ENCODE data around the gene SAXO1. TPM values are rescaled to one million over a fixed set of nuclear protein-coding genes. Genes with fewer than 3 reads are reported as not detected.
"Not testable (repeated sequence)": the region's sequence is repeated elsewhere in the genome, so short reads cannot be mapped to it uniquely, and the experiment has no call there.

The SAXO1 gene
- total RNA-seq, 5 donors from 2014 or later (not counting 1 experiment from before 2014, with no cell fraction given), result 0.19 to 0.79 (median 0.41) TPM; not detected in 1

DNA sequence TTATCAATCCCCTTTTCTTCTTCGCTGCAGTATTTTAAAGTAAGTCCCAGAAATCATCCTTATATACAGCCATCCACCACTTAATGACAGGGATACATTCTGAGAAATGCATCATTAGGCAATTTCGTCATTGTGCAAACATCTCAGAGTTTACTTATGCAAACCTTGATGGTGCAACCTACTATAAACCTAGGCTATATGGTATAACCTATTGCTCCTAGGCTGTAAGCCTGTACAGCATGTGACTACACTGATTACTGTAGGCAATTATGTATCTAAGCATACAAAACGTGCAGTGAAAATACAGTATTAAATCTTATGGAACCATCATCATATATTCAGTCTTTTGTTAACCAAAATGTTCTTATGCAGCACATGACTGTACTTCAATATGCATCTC, 36.8 kb downstream of the SAXO1 start:
- H3K9me3 ChIP-seq, result no peaks in the 10 kb centered on the region
- Mint-ChIP-seq H3K9me3 (peaks cover 0 to 10% (median 4%) of the 10 kb centered on the region in 3 donors), H3K36me3 (peaks cover 4% of the 10 kb centered on the region), H3K4me3 (no peak overlapping the region), H3K4me1 (no peaks in the 10 kb centered on the region), H3K27ac (no peak overlapping the region), H3K27me3 (peaks cover 0 to 12% of the 10 kb centered on the region in 2 donors)
- 100% methylated on average over 1 of the region's 3 CpGs for WGBS (ENCODE audit: insufficient coverage)
- ATAC-seq (replicated peaks in 1 of 4) (no peak), DNase-seq (no peak)
- peaks cover 0 to 14% of the 10 kb centered on the region in 2 experiments for H3K27me3 ChIP-seq (replicated peaks in 1 of 2; ENCODE audit: control insufficient read depth in 2 of 2, extremely low read depth in 1 of 2, insufficient read depth in 2 of 2, low read length in 1 of 2)
- H3K27ac ChIP-seq (ENCODE audit: low read length), result no peak overlapping the region
- no peaks in the 10 kb centered on the region for H3K36me3 ChIP-seq (ENCODE audit: control insufficient read depth in 2 of 2, extremely low read depth in 1 of 2, insufficient read depth in 1 of 2, low read length in 1 of 2)
- ChIA-PET CTCF (no interaction called here), POLR2A (no interaction called here)
- H3K4me1 ChIP-seq (ENCODE audit: control insufficient read depth in 1 of 2, extremely low read depth in 1 of 2, insufficient read depth in 2 of 2, low read length in 2 of 2), result no peaks in the 10 kb centered on the region
- H3K4me3 ChIP-seq (ENCODE audit: control insufficient read depth in 1 of 2, extremely low read depth in 1 of 2, low read length in 1 of 2), result no peak overlapping the region

DNA sequence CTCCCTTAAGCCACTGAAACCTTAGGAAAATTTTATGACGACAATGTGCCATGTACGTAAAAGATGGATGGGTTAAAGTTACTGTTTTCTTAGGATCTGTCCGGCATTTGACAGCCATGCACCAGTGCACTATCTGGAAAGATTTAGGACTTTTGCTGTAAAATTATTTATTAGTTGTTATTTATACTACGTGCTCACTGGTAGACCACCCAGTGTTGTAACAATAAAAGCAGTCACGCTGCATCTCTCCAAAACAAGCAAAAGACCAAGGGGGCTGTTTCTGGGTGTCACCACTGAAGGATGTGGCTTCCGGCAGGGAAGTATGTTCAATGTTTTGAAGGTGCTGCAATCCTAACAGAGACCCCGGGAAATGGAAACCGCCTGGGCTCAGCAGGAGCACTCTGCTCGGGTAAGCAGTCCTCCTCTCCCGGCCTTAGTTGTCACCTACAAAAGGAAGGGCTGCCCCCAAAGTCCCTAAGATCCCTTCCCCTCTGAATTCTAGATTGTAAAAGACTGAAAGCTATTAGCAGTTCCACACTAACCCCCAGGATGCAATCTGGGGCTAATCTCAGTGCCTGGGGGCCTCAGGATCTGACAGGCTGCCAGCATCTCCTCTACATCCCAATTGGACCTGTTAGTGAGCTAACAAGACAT, 38.6 kb downstream of the SAXO1 start:
- no peaks in the 10 kb centered on the region for H3K4me1 ChIP-seq (ENCODE audit: control insufficient read depth in 1 of 2, extremely low read depth in 1 of 2, insufficient read depth in 2 of 2, low read length in 2 of 2)
- DNase-seq (no peak), ATAC-seq (replicated peaks in 1 of 4) (no peak)
- no peak overlapping the region for H3K27ac Mint-ChIP-seq
- H3K4me3 Mint-ChIP-seq, result no peak overlapping the region
- H3K27me3 ChIP-seq (replicated peaks in 1 of 2; ENCODE audit: control insufficient read depth in 2 of 2, extremely low read depth in 1 of 2, insufficient read depth in 2 of 2, low read length in 1 of 2), result peaks cover 0 to 6% of the 10 kb centered on the region in 2 experiments
- H3K9me3 ChIP-seq, result no peaks in the 10 kb centered on the region
- no peak overlapping the region for H3K27ac ChIP-seq (ENCODE audit: low read length)
- H3K4me1 Mint-ChIP-seq, result no peaks in the 10 kb centered on the region
- H3K27me3 Mint-ChIP-seq, result peaks cover 0 to 7% of the 10 kb centered on the region in 2 donors
- H3K9me3 Mint-ChIP-seq, result peaks cover 0 to 10% (median 4%) of the 10 kb centered on the region in 3 donors
- no peaks in the 10 kb centered on the region for H3K36me3 ChIP-seq (ENCODE audit: control insufficient read depth in 2 of 2, extremely low read depth in 1 of 2, insufficient read depth in 1 of 2, low read length in 1 of 2)
- ChIA-PET POLR2A (no interaction called here), CTCF (no interaction called here)
- H3K36me3 Mint-ChIP-seq, result no peaks in the 10 kb centered on the region
- 82% methylated on average over 5 of the region's 10 CpGs for WGBS (ENCODE audit: insufficient coverage)
- no peak overlapping the region for H3K4me3 ChIP-seq (ENCODE audit: control insufficient read depth in 1 of 2, extremely low read depth in 1 of 2, low read length in 1 of 2)

DNA sequence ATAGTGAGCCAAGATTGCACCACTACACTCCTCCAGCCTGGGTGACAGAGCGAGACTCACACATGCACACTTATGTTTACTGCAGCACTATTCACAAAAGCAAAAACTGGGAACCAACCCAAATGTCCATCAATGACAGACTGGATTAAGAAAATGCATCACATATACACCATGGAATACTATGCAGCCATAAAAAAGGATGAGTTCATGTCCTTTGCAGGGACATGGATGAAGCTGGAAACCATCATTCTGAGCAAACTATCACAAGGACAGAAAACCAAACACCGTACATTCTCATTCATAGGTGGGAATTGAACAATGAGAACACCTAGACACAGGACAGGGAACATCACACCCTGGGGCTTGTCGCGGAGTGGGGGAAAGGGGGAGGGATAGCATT, 41.8 kb downstream of the SAXO1 start:
- H3K27ac ChIP-seq (ENCODE audit: low read length); H3K36me3 Mint-ChIP-seq; DNase-seq; H3K27me3 ChIP-seq (replicated peaks in 1 of 2; ENCODE audit: control insufficient read depth in 2 of 2, extremely low read depth in 1 of 2, insufficient read depth in 2 of 2, low read length in 1 of 2); H3K9me3 ChIP-seq; H3K4me3 ChIP-seq (ENCODE audit: control insufficient read depth in 1 of 2, extremely low read depth in 1 of 2, low read length in 1 of 2); H3K27me3 Mint-ChIP-seq; H3K27ac Mint-ChIP-seq; H3K9me3 Mint-ChIP-seq; CTCF ChIA-PET; POLR2A ChIA-PET; ATAC-seq (replicated peaks in 1 of 4); H3K4me3 Mint-ChIP-seq; H3K36me3 ChIP-seq (ENCODE audit: control insufficient read depth in 2 of 2, extremely low read depth in 1 of 2, insufficient read depth in 1 of 2, low read length in 1 of 2); H3K4me1 ChIP-seq (ENCODE audit: control insufficient read depth in 1 of 2, extremely low read depth in 1 of 2, insufficient read depth in 2 of 2, low read length in 2 of 2); H3K4me1 Mint-ChIP-seq: not testable (repeated sequence)
- WGBS (ENCODE audit: insufficient coverage), result 100% methylated on average over 1 of the region's 4 CpGs

DNA sequence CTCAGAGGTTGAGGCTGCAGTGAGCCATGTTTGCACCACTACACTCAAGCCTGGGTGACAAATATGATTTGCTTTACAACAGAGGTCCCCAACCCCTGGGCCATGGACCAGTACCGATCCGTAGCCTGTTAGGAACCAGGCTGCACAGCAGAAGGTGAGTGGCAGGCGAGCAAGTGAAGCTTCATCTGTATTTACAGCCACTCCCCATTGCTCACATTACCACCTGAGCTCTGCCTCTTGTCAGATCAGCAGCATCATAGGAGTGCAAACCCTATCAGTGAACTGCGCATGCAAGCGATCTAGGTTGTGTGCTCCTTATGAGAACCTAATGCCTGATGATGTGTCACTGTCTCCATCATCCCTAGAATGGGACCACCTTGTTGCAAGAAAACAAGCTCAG, 42.5 kb downstream of the SAXO1 start:
- 96% methylated on average over 3 of the region's 5 CpGs for WGBS (ENCODE audit: insufficient coverage)
- H3K36me3 Mint-ChIP-seq, result no peaks in the 10 kb centered on the region
- no peak for ATAC-seq (replicated peaks in 1 of 4)

DNA sequence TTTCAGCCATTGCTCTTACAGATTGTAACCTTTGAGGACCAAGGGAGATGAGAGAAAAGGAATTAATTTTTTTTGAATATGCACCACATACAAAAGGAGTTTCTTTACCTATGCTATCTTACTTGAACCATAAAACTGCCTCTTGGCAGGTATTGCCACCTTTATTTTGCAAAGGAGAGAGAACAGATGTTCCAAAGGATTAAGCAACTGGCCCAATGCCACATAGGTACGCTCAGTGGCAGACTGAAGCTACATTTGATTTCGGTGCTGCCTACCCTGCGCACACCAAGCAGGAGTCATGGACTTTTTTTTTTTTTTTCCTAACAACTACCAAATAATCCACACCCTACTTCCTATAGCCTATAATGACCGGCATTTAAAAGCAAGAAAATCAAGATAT, 43.1 kb downstream of the SAXO1 start:
- no peaks in the 10 kb centered on the region for H3K9me3 Mint-ChIP-seq
- H3K27ac Mint-ChIP-seq, result no peak overlapping the region
- 95% methylated on average over 4 of the region's 4 CpGs for WGBS (ENCODE audit: insufficient coverage)
- ChIA-PET CTCF (no interaction called here), POLR2A (no interaction called here)
- H3K4me1 Mint-ChIP-seq, result peaks cover 0 to under 1% (median 0%) of the 10 kb centered on the region in 3 donors
- H3K4me3 Mint-ChIP-seq, result no peak overlapping the region
- ATAC-seq (replicated peaks in 1 of 4) (no peak), DNase-seq (no peak)
- H3K27ac ChIP-seq (ENCODE audit: low read length), result no peak overlapping the region
- no peak overlapping the region for H3K4me3 ChIP-seq (ENCODE audit: control insufficient read depth in 1 of 2, extremely low read depth in 1 of 2, low read length in 1 of 2)
- peaks cover 0 to 6% of the 10 kb centered on the region in 2 experiments for H3K4me1 ChIP-seq (ENCODE audit: control insufficient read depth in 1 of 2, extremely low read depth in 1 of 2, insufficient read depth in 2 of 2, low read length in 2 of 2)
- no peaks in the 10 kb centered on the region for H3K36me3 ChIP-seq (ENCODE audit: control insufficient read depth in 2 of 2, extremely low read depth in 1 of 2, insufficient read depth in 1 of 2, low read length in 1 of 2)
- H3K36me3 Mint-ChIP-seq, result no peaks in the 10 kb centered on the region
- H3K27me3 Mint-ChIP-seq, result no peaks in the 10 kb centered on the region
- H3K27me3 ChIP-seq (replicated peaks in 1 of 2; ENCODE audit: control insufficient read depth in 2 of 2, extremely low read depth in 1 of 2, insufficient read depth in 2 of 2, low read length in 1 of 2), result no peaks in the 10 kb centered on the region
- H3K9me3 ChIP-seq, result no peaks in the 10 kb centered on the region

More for the DNA sequence above, 42.5 kb downstream of the SAXO1 start:
- ChIA-PET POLR2A (no interaction called here), CTCF (no interaction called here)
- Histone ChIP-seq H3K36me3 (ENCODE audit: control insufficient read depth in 2 of 2, extremely low read depth in 1 of 2, insufficient read depth in 1 of 2, low read length in 1 of 2) (no peaks in the 10 kb centered on the region), H3K27me3 (replicated peaks in 1 of 2; ENCODE audit: control insufficient read depth in 2 of 2, extremely low read depth in 1 of 2, insufficient read depth in 2 of 2, low read length in 1 of 2) (no peaks in the 10 kb centered on the region), H3K4me3 (ENCODE audit: control insufficient read depth in 1 of 2, extremely low read depth in 1 of 2, low read length in 1 of 2) (no peak overlapping the region), H3K9me3 (no peaks in the 10 kb centered on the region), H3K4me1 (ENCODE audit: control insufficient read depth in 1 of 2, extremely low read depth in 1 of 2, insufficient read depth in 2 of 2, low read length in 2 of 2) (no peaks in the 10 kb centered on the region), H3K27ac (ENCODE audit: low read length) (no peak overlapping the region)
- Mint-ChIP-seq H3K4me1 (no peaks in the 10 kb centered on the region), H3K27me3 (no peaks in the 10 kb centered on the region), H3K4me3 (no peak overlapping the region), H3K27ac (no peak overlapping the region), H3K9me3 (no peaks in the 10 kb centered on the region)
- no peak for DNase-seq

DNA sequence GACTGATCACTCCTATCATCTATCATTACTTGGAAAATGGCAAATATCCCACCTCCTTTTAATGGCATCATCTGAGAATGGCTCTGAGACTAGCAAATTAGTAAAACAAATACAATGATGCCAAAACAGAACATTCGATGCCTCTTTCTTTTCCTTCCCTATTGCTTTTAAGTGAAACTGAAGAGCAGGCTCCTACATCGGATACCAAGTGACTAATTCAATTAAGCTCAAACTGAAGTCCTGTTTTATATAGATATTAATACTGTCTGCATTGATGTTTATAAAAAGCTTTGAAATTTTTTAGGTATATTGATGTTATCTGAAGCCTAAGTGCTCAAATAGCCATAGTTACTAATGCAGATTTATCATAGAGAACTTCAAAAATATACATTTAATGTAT, 43.9 kb downstream of the SAXO1 start:
- no peak overlapping the region for H3K27ac Mint-ChIP-seq
- peaks cover 3 to 8% (median 4%) of the 10 kb centered on the region in 3 donors for H3K4me1 Mint-ChIP-seq

DNA sequence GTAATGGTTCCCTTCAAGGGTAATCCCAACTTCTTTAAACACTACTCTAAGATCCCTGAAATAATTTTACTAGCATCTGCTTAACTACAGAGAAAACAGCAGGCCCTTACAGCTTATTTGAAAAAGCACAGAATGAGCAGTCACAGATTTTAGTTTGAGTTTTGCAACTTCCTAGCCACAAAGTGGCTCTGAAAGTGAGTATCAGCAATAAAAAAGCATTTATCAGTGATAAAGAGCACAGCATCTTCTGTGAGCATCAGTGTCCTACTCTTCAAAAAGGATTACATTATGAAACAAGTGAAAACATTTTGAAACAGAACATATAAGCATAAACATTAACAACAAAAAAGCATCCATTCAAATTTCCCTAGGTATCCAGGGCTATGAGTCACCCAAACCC, 45.0 kb downstream of the SAXO1 start:
- Mint-ChIP-seq H3K27ac (no peak overlapping the region), H3K9me3 (peaks cover 0 to under 1% (median 0%) of the 10 kb centered on the region in 3 donors), H3K27me3 (no peaks in the 10 kb centered on the region), H3K36me3 (no peaks in the 10 kb centered on the region), H3K4me3 (no peak overlapping the region), H3K4me1 (peaks cover 3 to 9% (median 4%) of the 10 kb centered on the region in 3 donors)
- ATAC-seq (replicated peaks in 1 of 4), result no peak
- H3K36me3 ChIP-seq (ENCODE audit: control insufficient read depth in 2 of 2, extremely low read depth in 1 of 2, insufficient read depth in 1 of 2, low read length in 1 of 2), result no peaks in the 10 kb centered on the region
- POLR2A ChIA-PET, result no interaction called here
- no peaks in the 10 kb centered on the region for H3K9me3 ChIP-seq
- H3K4me1 ChIP-seq (ENCODE audit: control insufficient read depth in 1 of 2, extremely low read depth in 1 of 2, insufficient read depth in 2 of 2, low read length in 2 of 2), result peaks cover 0 to 15% of the 10 kb centered on the region in 2 experiments
- H3K4me3 ChIP-seq (ENCODE audit: control insufficient read depth in 1 of 2, extremely low read depth in 1 of 2, low read length in 1 of 2), result no peak overlapping the region
- H3K27ac ChIP-seq (ENCODE audit: low read length), result no peak overlapping the region
- CTCF ChIA-PET, result no interaction called here
- DNase-seq, result no peak
- no peaks in the 10 kb centered on the region for H3K27me3 ChIP-seq (replicated peaks in 1 of 2; ENCODE audit: control insufficient read depth in 2 of 2, extremely low read depth in 1 of 2, insufficient read depth in 2 of 2, low read length in 1 of 2)

More for the DNA sequence above, 43.9 kb downstream of the SAXO1 start:
- DNase-seq (no peak), ATAC-seq (replicated peaks in 1 of 4) (no peak)
- H3K9me3 ChIP-seq, result no peaks in the 10 kb centered on the region
- H3K36me3 Mint-ChIP-seq, result no peaks in the 10 kb centered on the region
- no peaks in the 10 kb centered on the region for H3K27me3 Mint-ChIP-seq
- H3K4me3 Mint-ChIP-seq, result no peak overlapping the region
- no peaks in the 10 kb centered on the region for H3K36me3 ChIP-seq (ENCODE audit: control insufficient read depth in 2 of 2, extremely low read depth in 1 of 2, insufficient read depth in 1 of 2, low read length in 1 of 2)
- no peak overlapping the region for H3K4me3 ChIP-seq (ENCODE audit: control insufficient read depth in 1 of 2, extremely low read depth in 1 of 2, low read length in 1 of 2)
- ChIA-PET POLR2A (no interaction called here), CTCF (no interaction called here)
- peaks cover 0 to 13% of the 10 kb centered on the region in 2 experiments for H3K4me1 ChIP-seq (ENCODE audit: control insufficient read depth in 1 of 2, extremely low read depth in 1 of 2, insufficient read depth in 2 of 2, low read length in 2 of 2)
- no peak overlapping the region for H3K27ac ChIP-seq (ENCODE audit: low read length)
- no CpG with 5 or more reads among the region's 2 CpGs for WGBS (ENCODE audit: insufficient coverage)
- H3K27me3 ChIP-seq (replicated peaks in 1 of 2; ENCODE audit: control insufficient read depth in 2 of 2, extremely low read depth in 1 of 2, insufficient read depth in 2 of 2, low read length in 1 of 2), result no peaks in the 10 kb centered on the region
- no peaks in the 10 kb centered on the region for H3K9me3 Mint-ChIP-seq
